ENCODE results near the gene NUMA1. TPM values are rescaled to one million over a fixed set of nuclear protein-coding genes. Genes with fewer than 3 reads are reported as not detected.

Gene NUMA1
- polyA plus RNA-seq, 4 donors, result 68.1 to 286 (median 119) TPM

DNA sequence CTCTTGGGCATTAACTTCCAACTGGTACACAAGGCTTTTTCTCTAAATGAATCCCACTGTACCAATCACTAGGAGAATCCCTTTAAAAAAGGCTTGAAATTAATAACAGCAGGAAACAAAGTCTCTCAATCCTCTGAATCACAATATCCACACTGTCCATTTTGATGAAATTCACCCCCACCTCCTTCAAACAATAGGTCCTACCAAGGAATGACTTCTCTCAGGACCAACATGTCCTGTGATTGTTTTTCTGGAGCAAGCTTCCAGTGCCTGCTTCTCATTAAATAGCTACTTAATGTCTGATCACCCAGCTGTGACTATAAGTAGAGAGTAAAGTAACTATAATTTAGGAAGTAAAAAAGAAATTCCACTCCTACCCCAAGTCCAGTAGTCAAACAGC lies 13.1 kb downstream of the NUMA1 start:
- peaks cover 0 to 20% (median 0%) of the 10 kb centered on the region in 3 donors for H3K36me3 ChIP-seq (ENCODE audit: control insufficient read depth in 3 of 3, insufficient read depth in 2 of 3, low read depth in 1 of 3, low read length in 3 of 3)
- peaks cover 1 to 17% (median 9%) of the 10 kb centered on the region in 3 donors for H3K4me1 ChIP-seq (ENCODE audit: control insufficient read depth in 3 of 3, insufficient read depth in 2 of 3, low read depth in 1 of 3, low read length in 2 of 3)
- no peak overlapping the region for H3K27ac ChIP-seq (ENCODE audit: low read depth in 1 of 3, low read length in 2 of 3)
- H3K9me3 ChIP-seq (ENCODE audit: control insufficient read depth in 2 of 2, insufficient read depth in 1 of 2, low read depth in 1 of 2, low read length in 1 of 2), result no peaks in the 10 kb centered on the region
- H3K27me3 ChIP-seq (ENCODE audit: control insufficient read depth in 3 of 3, insufficient read depth in 3 of 3, low read length in 3 of 3), result no peaks in the 10 kb centered on the region
- FAIRE-seq (no peak), DNase-seq (no peak)
- H3K4me3 ChIP-seq (ENCODE audit: low read depth in 1 of 3, low read length in 3 of 3), result no peak overlapping the region

DNA sequence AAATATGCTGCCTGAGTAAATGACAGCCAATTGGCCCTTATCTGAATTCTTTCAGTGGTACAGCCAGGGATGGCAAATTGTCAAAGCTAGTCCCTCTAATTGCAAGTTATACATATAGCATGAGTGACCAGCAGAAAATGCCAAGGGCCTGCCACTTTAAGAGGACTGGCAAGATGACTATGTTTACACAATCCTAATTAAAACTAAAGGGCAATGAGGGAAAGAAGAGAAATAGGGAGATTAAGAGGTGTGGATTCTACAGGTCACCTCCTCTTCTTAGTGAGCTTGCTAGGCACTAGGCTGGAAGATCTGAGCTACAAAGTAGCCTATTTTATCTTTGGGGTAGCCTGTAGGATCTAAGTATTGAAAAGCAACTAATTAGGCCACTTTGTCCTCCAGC lies 13.5 kb downstream of the NUMA1 start:
- peaks cover 0 to 13% (median 9%) of the 10 kb centered on the region in 3 donors for H3K4me1 ChIP-seq (ENCODE audit: control insufficient read depth in 3 of 3, insufficient read depth in 2 of 3, low read depth in 1 of 3, low read length in 2 of 3)
- H3K36me3 ChIP-seq (ENCODE audit: control insufficient read depth in 3 of 3, insufficient read depth in 2 of 3, low read depth in 1 of 3, low read length in 3 of 3), result peaks cover 0 to 21% (median 0%) of the 10 kb centered on the region in 3 donors
- no peaks in the 10 kb centered on the region for H3K9me3 ChIP-seq (ENCODE audit: control insufficient read depth in 2 of 2, insufficient read depth in 1 of 2, low read depth in 1 of 2, low read length in 1 of 2)
- DNase-seq (no peak), FAIRE-seq (no peak)
- no peak overlapping the region for H3K4me3 ChIP-seq (ENCODE audit: low read depth in 1 of 3, low read length in 3 of 3)
- no peaks in the 10 kb centered on the region for H3K27me3 ChIP-seq (ENCODE audit: control insufficient read depth in 3 of 3, insufficient read depth in 3 of 3, low read length in 3 of 3)
- no peak overlapping the region for H3K27ac ChIP-seq (ENCODE audit: low read depth in 1 of 3, low read length in 2 of 3)

DNA sequence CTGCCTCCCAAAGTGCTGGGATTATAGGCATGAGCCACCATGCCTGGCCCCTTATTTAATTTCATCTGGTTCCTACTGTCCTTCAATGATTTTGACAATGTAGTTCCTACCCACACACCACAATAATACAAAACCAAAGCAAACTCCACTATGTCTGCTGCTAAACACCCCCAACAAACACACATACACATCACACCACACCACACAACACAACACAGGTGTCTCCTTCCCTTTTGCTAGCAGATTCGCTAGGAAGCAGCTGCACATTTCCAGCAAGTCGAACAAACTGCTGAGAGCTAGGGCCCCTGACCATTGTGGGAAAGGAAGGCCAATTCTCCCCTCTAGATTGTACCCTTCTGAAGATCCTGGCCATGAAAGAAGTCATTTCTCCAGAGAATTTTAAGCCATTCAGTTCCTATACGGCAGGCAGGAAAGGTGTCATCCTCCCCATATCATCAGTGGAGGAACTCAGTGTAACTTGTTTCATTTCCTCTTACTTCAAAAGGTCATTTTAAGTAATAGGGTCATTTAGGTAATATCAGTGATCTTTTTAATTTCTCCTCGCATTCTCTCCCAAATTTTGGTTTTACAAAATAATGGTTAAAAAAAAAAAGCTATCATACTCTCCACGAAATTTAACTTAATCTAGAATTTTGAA lies 18.5 kb downstream of the NUMA1 start:
- H3K27ac ChIP-seq (ENCODE audit: low read depth in 1 of 3, low read length in 2 of 3), result no peak overlapping the region
- FAIRE-seq, result no peak
- WGBS, 3 donors, result 90 to 96% (median 94%) methylated on average over 5 of the region's 5 CpGs

DNA sequence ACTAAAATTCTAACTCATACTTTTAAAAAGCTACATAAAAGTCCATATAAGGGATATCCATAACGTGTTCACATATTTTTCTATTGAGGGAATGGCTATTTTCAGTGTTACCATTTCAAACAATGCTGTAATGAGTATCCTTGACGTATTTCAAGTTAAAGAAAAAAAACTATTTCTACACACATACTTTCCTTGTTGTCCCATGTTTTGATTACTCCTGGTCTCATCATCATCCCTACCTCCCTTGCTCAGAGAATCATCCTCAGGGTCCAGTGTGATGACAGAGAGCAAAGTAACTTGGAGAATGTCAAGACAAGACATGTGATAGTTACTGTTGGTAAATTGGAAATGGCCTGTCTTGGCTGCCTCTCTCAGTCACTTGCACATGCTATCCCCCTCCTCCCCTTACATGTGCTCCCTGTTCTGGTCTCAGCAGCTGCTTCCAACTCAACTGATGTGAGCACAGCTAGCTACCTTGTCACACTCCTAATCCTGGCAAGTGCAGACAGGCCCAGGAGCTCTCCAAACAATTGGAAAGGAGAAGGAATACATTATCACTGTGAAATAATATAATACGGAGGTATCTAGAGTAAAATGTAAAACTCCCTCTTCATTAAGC lies 21.8 kb downstream of the NUMA1 start:
- FAIRE-seq (no peak), DNase-seq (no peak)
- no peaks in the 10 kb centered on the region for H3K27me3 ChIP-seq (ENCODE audit: control insufficient read depth in 3 of 3, insufficient read depth in 3 of 3, low read length in 3 of 3)
- 78 to 94% (median 88%) methylated on average over 3 of the region's 3 CpGs for WGBS, 3 donors
- H3K4me1 ChIP-seq (ENCODE audit: control insufficient read depth in 3 of 3, insufficient read depth in 2 of 3, low read depth in 1 of 3, low read length in 2 of 3), result no peaks in the 10 kb centered on the region
- H3K27ac ChIP-seq (ENCODE audit: low read depth in 1 of 3, low read length in 2 of 3), result no peak overlapping the region
- H3K9me3 ChIP-seq (ENCODE audit: control insufficient read depth in 2 of 2, insufficient read depth in 1 of 2, low read depth in 1 of 2, low read length in 1 of 2), result no peaks in the 10 kb centered on the region
- peaks cover 0 to 18% (median 3%) of the 10 kb centered on the region in 3 donors for H3K36me3 ChIP-seq (ENCODE audit: control insufficient read depth in 3 of 3, insufficient read depth in 2 of 3, low read depth in 1 of 3, low read length in 3 of 3)
- no peak overlapping the region for H3K4me3 ChIP-seq (ENCODE audit: low read depth in 1 of 3, low read length in 3 of 3)

More for the DNA sequence above, 18.5 kb downstream of the NUMA1 start:
- H3K4me3 ChIP-seq (ENCODE audit: low read depth in 1 of 3, low read length in 3 of 3), result no peak overlapping the region
- no peaks in the 10 kb centered on the region for H3K9me3 ChIP-seq (ENCODE audit: control insufficient read depth in 2 of 2, insufficient read depth in 1 of 2, low read depth in 1 of 2, low read length in 1 of 2)
- H3K27me3 ChIP-seq (ENCODE audit: control insufficient read depth in 3 of 3, insufficient read depth in 3 of 3, low read length in 3 of 3), result no peaks in the 10 kb centered on the region
- DNase-seq, result no peak
- no peaks in the 10 kb centered on the region for H3K4me1 ChIP-seq (ENCODE audit: control insufficient read depth in 3 of 3, insufficient read depth in 2 of 3, low read depth in 1 of 3, low read length in 2 of 3)
- peaks cover 0 to 20% (median 3%) of the 10 kb centered on the region in 3 donors for H3K36me3 ChIP-seq (ENCODE audit: control insufficient read depth in 3 of 3, insufficient read depth in 2 of 3, low read depth in 1 of 3, low read length in 3 of 3)

DNA sequence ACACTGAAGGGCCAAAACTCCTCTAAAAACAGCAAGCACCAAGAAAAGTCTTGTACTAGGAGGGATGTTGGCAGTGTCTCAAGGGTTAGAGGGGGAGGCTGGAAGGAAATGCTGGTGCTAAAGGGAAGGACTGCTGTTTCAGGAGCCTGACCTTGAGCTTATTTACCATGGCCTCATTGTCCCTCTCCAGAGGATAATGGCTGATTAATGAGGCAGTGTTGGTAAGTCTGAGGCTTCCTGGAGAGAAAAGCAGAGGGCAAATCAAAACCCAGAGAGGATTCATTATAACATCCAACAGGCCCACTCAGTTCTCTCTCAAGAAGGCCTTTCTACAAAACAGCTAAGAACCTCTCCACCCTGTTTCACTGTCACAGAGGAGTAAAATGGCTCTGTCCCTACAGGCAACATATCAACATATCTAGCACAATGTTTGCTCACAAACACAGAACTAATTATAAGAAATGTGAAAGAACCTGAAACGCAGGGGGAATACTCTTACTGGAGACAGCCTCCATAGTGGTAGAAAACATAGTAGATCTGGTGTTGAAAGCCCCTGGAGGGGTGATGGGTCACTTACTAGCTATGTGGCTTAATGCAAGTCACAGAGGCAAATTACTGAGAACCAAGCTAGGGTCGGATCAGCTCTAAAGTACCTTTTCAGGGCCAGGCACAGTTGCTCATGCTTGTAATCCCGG lies 31.4 kb downstream of the NUMA1 start:
- WGBS, 3 donors, result 72 to 86% (median 78%) methylated on average over 3 of the region's 3 CpGs
- no peaks in the 10 kb centered on the region for H3K9me3 ChIP-seq (ENCODE audit: control insufficient read depth in 2 of 2, insufficient read depth in 1 of 2, low read depth in 1 of 2, low read length in 1 of 2)
- H3K4me1 ChIP-seq (ENCODE audit: control insufficient read depth in 3 of 3, insufficient read depth in 2 of 3, low read depth in 1 of 3, low read length in 2 of 3), result peaks cover 0 to 8% (median 0%) of the 10 kb centered on the region in 3 donors
- no peaks in the 10 kb centered on the region for H3K27me3 ChIP-seq (ENCODE audit: control insufficient read depth in 3 of 3, insufficient read depth in 3 of 3, low read length in 3 of 3)
- no peak for FAIRE-seq
- peaks cover 0 to 24% (median 0%) of the 10 kb centered on the region in 3 donors for H3K36me3 ChIP-seq (ENCODE audit: control insufficient read depth in 3 of 3, insufficient read depth in 2 of 3, low read depth in 1 of 3, low read length in 3 of 3)
- peak in 1 of 2 donors; percentile 17 for DNase-seq
- peak overlapping the region in 2 of 3 donors; percentile 21 to 42 for H3K27ac ChIP-seq (ENCODE audit: low read depth in 1 of 3, low read length in 2 of 3)
- H3K4me3 ChIP-seq (ENCODE audit: low read depth in 1 of 3, low read length in 3 of 3), result no peak overlapping the region

DNA sequence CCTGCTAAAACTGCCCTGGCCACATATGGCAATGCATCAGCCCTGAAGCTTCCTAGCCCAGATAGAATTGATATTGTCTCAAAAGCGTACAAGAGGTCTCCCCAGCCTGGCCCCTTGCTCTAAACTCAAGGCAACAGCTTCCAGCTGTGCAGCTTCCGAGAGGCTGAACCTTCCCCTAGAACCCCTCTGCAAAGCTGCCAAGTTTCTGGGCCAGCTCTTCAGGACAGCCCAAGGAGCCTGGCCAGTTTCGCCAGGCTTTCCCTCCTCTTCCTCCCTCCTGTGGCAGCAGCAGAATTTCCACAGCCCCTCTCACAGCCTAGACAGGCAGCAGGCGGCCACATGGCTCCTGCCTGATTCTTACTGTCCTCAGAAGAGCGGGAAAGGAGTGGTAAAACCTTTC lies 34.5 kb downstream of the NUMA1 start:
- H3K27ac ChIP-seq (ENCODE audit: low read depth in 1 of 3, low read length in 2 of 3), result no peak overlapping the region

DNA sequence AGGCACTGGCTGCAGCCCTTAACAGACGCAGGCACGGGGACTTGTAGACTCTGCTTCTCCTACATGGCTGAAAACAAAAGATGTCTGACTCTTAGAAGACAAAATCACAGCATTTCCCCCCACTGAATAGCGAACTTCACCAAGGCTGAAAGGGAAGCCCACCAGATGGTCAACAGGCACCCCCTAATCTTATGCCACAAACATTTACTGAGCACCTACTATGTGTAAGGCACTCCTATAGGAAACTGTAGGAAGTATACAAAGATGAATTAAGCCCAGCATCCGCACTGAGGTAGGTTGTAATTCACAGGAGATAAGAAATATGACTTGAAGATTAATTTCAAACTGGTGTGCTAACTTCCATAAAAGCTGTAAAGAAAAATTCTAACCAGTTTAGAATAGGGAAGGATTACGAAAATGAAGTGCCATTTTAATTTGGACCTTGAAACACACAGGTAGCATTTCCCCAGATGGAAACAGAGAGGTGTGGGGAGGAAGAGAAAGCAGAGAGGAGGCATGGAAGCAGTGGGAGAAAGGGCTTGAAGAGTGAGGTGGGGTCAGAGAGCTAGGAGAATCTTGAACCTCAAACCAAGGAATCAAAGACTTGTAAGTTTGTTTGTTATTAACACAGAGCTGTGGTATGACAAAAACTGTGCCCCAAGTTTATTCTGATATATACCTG lies 38.1 kb downstream of the NUMA1 start:
- FAIRE-seq, result no peak
- H3K36me3 ChIP-seq (ENCODE audit: control insufficient read depth in 3 of 3, insufficient read depth in 2 of 3, low read depth in 1 of 3, low read length in 3 of 3), result peaks cover 0 to 15% (median 2%) of the 10 kb centered on the region in 3 donors
- peak overlapping the region; percentile 92 to 97 (median 97) for H3K27ac ChIP-seq (ENCODE audit: low read depth in 1 of 3, low read length in 2 of 3)
- peak; percentile 39 to 41 for DNase-seq
- no peaks in the 10 kb centered on the region for H3K9me3 ChIP-seq (ENCODE audit: control insufficient read depth in 2 of 2, insufficient read depth in 1 of 2, low read depth in 1 of 2, low read length in 1 of 2)
- H3K27me3 ChIP-seq (ENCODE audit: control insufficient read depth in 3 of 3, insufficient read depth in 3 of 3, low read length in 3 of 3), result no peaks in the 10 kb centered on the region
- WGBS, 3 donors, result 9 to 20% (median 19%) methylated on average over 5 of the region's 5 CpGs
- peak overlapping the region; percentile 50 to 85 (median 73) for H3K4me3 ChIP-seq (ENCODE audit: low read depth in 1 of 3, low read length in 3 of 3)
- peaks cover 2 to 30% (median 19%) of the 10 kb centered on the region in 3 donors for H3K4me1 ChIP-seq (ENCODE audit: control insufficient read depth in 3 of 3, insufficient read depth in 2 of 3, low read depth in 1 of 3, low read length in 2 of 3)

More for the DNA sequence above, 34.5 kb downstream of the NUMA1 start:
- Histone ChIP-seq H3K4me3 (ENCODE audit: low read depth in 1 of 3, low read length in 3 of 3) (no peak overlapping the region), H3K4me1 (ENCODE audit: control insufficient read depth in 3 of 3, insufficient read depth in 2 of 3, low read depth in 1 of 3, low read length in 2 of 3) (peaks cover 0 to 27% (median 0%) of the 10 kb centered on the region in 3 donors), H3K27me3 (ENCODE audit: control insufficient read depth in 3 of 3, insufficient read depth in 3 of 3, low read length in 3 of 3) (no peaks in the 10 kb centered on the region), H3K9me3 (ENCODE audit: control insufficient read depth in 2 of 2, insufficient read depth in 1 of 2, low read depth in 1 of 2, low read length in 1 of 2) (no peaks in the 10 kb centered on the region), H3K36me3 (ENCODE audit: control insufficient read depth in 3 of 3, insufficient read depth in 2 of 3, low read depth in 1 of 3, low read length in 3 of 3) (peaks cover 0 to 21% (median 0%) of the 10 kb centered on the region in 3 donors)
- FAIRE-seq (no peak), DNase-seq (no peak)
- WGBS, 3 donors, result 77 to 91% (median 82%) methylated on average over 5 of the region's 5 CpGs

All from small intestine (tissue), 7 donors.